DND-41 (cell line): Measurements from ENCODE around the gene AACS.

Source experiments
- ATAC-seq: fragments of 200-7000 bp; cut with Tn5 transposase; 3 replicates; pipeline ENCODE4 v1.9.1; 2021; ENCODE audit warnings: low read depth; ENCODE audit not compliant: insufficient read depth
- DNase-seq: peaks from one replicate; pipeline ENCODE4 v3.0.0-alpha.2; 2020
- H2AFZ ChIP-seq: 2 replicates; pipeline ENCODE4 v1.6.0; 2012; ENCODE audit warnings: low read depth, low read length
- H3K27ac ChIP-seq: 2 replicates; pipeline ENCODE4 v1.5.1; 2012; ENCODE audit warnings: low read length, inconsistent platforms
- H3K27me3 ChIP-seq: fragments of 200-600 bp; sonication (generic); 2 replicates; pipeline ENCODE4 v1.6.0; 2012; ENCODE audit warnings: low read length, mild to moderate bottlenecking, inconsistent platforms; ENCODE audit not compliant: insufficient read depth, poor library complexity
- H3K36me3 ChIP-seq: 2 replicates; pipeline ENCODE4 v1.5.1; 2012; ENCODE audit warnings: low read length, inconsistent platforms; ENCODE audit not compliant: insufficient read depth
- H3K4me1 ChIP-seq: 2 replicates; pipeline ENCODE4 v1.5.1; 2012; ENCODE audit warnings: mild to moderate bottlenecking, low read length; ENCODE audit not compliant: insufficient read depth
- H3K4me2 ChIP-seq: 2 replicates; pipeline ENCODE4 v1.6.0; 2012; ENCODE audit warnings: mild to moderate bottlenecking, moderate library complexity, low read length, inconsistent platforms; ENCODE audit not compliant: insufficient read depth
- H3K4me3 ChIP-seq, 2 experiments: fragments of 200-600 bp in 1 of 2; shearing (Covaris generic) in 1 of 2; 2 replicates each; pipeline ENCODE4 v1.5.1; 2012 to 2016; ENCODE audit warnings: inconsistent platforms in 2 of 2, low read length in 2 of 2, mild to moderate bottlenecking in 2 of 2, low read depth in 1 of 2, moderate library complexity in 1 of 2
- H3K79me2 ChIP-seq: 2 replicates; pipeline ENCODE4 v1.6.0; 2012; ENCODE audit warnings: low read length, inconsistent platforms; ENCODE audit not compliant: insufficient read depth
- H3K9ac ChIP-seq: 2 replicates; pipeline ENCODE4 v1.6.0; 2012; ENCODE audit warnings: low read depth, mild to moderate bottlenecking, inconsistent platforms, low read length, moderate library complexity
- H3K9me3 ChIP-seq: 2 replicates; pipeline ENCODE4 v1.5.1; 2012; ENCODE audit warnings: low read length, moderate library complexity, mild to moderate bottlenecking, inconsistent platforms; ENCODE audit not compliant: insufficient read depth, severe bottlenecking
- H4K20me1 ChIP-seq: 2 replicates; pipeline ENCODE4 v1.6.0; 2012; ENCODE audit warnings: low read length; ENCODE audit not compliant: insufficient read depth
- CTCF ChIP-seq: IDR thresholded peaks from 2 replicates; pipeline ENCODE4 v1.5.1; 2012; ENCODE audit warnings: borderline replicate concordance, low read length, moderate library complexity, mild to moderate bottlenecking; ENCODE audit not compliant: poor library complexity, severe bottlenecking; ENCODE audit errors: extremely low read depth
- EZH2 ChIP-seq: IDR thresholded peaks from 3 replicates; pipeline ENCODE4 v1.6.1; 2012; ENCODE audit warnings: borderline replicate concordance, low read depth, mild to moderate bottlenecking, moderate library complexity, low read length, inconsistent platforms; ENCODE audit not compliant: severe bottlenecking

The AACS gene

GRCh38 chr12:125024949-125025563 is 40.2 kb upstream of the AACS start:
- TF ChIP-seq CTCF = no peak
- no peak for TF ChIP-seq EZH2
- H3K4me2 ChIP-seq = no peak overlapping the region
- peaks cover 6% of the 10 kb centered on the region; the same call in 1 of the 2 replicates for H4K20me1 ChIP-seq
- no peaks in the 10 kb centered on the region for H3K27me3 ChIP-seq
- H3K4me3 ChIP-seq = no peak overlapping the region
- no peaks in the 10 kb centered on the region; the same call in 1 of the 2 replicates for H3K79me2 ChIP-seq
- H3K36me3 ChIP-seq = peaks cover 82% of the 10 kb centered on the region
- no peaks in the 10 kb centered on the region for H3K4me1 ChIP-seq
- no peak overlapping the region for H2AFZ ChIP-seq
- no peak overlapping the region for H3K9ac ChIP-seq
- ATAC-seq (no peak), DNase-seq (no peak)
- no peak overlapping the region for H3K27ac ChIP-seq
- no peaks in the 10 kb centered on the region for H3K9me3 ChIP-seq

GRCh38 chr12:125025606-125026235 is 39.5 kb upstream of the AACS start:
- Histone ChIP-seq H2AFZ (no peak overlapping the region), H3K27ac (no peak overlapping the region), H3K4me2 (no peak overlapping the region), H3K27me3 (no peaks in the 10 kb centered on the region), H3K4me1 (no peaks in the 10 kb centered on the region), H3K79me2 (no peaks in the 10 kb centered on the region; the same call in 1 of the 2 replicates), H3K9ac (no peak overlapping the region), H3K9me3 (no peaks in the 10 kb centered on the region), H3K36me3 (peaks cover 83% of the 10 kb centered on the region), H3K4me3 (no peak overlapping the region), H4K20me1 (peaks cover 6% of the 10 kb centered on the region; the same call in 1 of the 2 replicates)
- ATAC-seq (no peak), DNase-seq (no peak)
- TF ChIP-seq CTCF (no peak), EZH2 (no peak)

- Histone ChIP-seq H3K9ac (no peak overlapping the region), H3K4me2 (no peak overlapping the region), H3K79me2 (no peaks in the 10 kb centered on the region), H2AFZ (no peak overlapping the region), H3K9me3 (no peaks in the 10 kb centered on the region), H3K4me1 (no peaks in the 10 kb centered on the region), H3K27me3 (no peaks in the 10 kb centered on the region), H3K27ac (no peak overlapping the region), H3K36me3 (peaks cover 73% of the 10 kb centered on the region), H3K4me3 (no peak overlapping the region), H4K20me1 (peaks cover 6% of the 10 kb centered on the region; the same call in 1 of the 2 replicates)
- TF ChIP-seq EZH2 = no peak
- no peak for TF ChIP-seq CTCF
- DNase-seq (no peak), ATAC-seq (no peak)
Observed at GRCh38 chr12:125028106-125028505, 37.1 kb upstream of the AACS start.
